Activated B cell treated with CpG ODN at 0.5 μM for 24 hours (primary cell): ENCODE data around the gene PDPN. TPM values are rescaled to one million over a fixed set of nuclear protein-coding genes. Genes with fewer than 3 reads are reported as not detected.

Source experiments
- ATAC-seq: fragments of 200-7000 bp; cut with Tn5 transposase; one replicate; pipeline ENCODE4 v1.10.0; 2021; ENCODE audit warnings: low read depth, mild to moderate bottlenecking, moderate library complexity
- CTCF ChIA-PET: fragments of 350-600 bp; sonication (Branson Sonifier 250); formaldehyde crosslinking; loops from one replicate; lab custom pipeline; 2021; ENCODE audit warnings: antibody characterized with exemption; lab: Charles Lee
- POLR2A ChIA-PET: fragments of 350-600 bp; sonication (Branson Sonifier 250); formaldehyde crosslinking; loops from one replicate; lab custom pipeline; 2021; ENCODE audit warnings: antibody characterized with exemption; lab: Charles Lee
- DNase-seq: peaks from one replicate; pipeline ENCODE4 v3.0.0; 2022
- H3K27ac Mint-ChIP-seq: one replicate; pipeline ENCODE4 v1.8.0; 2020; ENCODE audit warnings: mixed read lengths
- H3K27me3 Mint-ChIP-seq: one replicate; pipeline ENCODE4 v1.8.0; 2021; ENCODE audit warnings: mixed read lengths
- H3K36me3 Mint-ChIP-seq: one replicate; pipeline ENCODE4 v1.8.0; 2021; ENCODE audit warnings: low read depth, mixed read lengths
- H3K4me1 Mint-ChIP-seq: one replicate; pipeline ENCODE4 v1.8.0; 2021; ENCODE audit warnings: mixed read lengths
- H3K4me3 Mint-ChIP-seq: one replicate; pipeline ENCODE4 v1.8.0; 2020; ENCODE audit warnings: mild to moderate bottlenecking, mixed read lengths
- H3K9me3 Mint-ChIP-seq: one replicate; pipeline ENCODE4 v1.8.0; 2020; ENCODE audit warnings: mixed read lengths
- CTCF ChIP-seq: fragments of 200-600 bp; IDR thresholded peaks from one replicate; pipeline ENCODE4 v1.8.0; 2022; ENCODE audit warnings: antibody characterized with exemption, mild to moderate bottlenecking
- intact Hi-C: fragments of 100-400 bp; cut with micrococcal nuclease; formaldehyde crosslinking; loops from one replicate; pipeline ENCODE4 v1.15.1; 2024
- total RNA-seq: library from RNA; stranded (reverse); gene quantifications from 2 replicates; pipeline ENCODE4 v1.2.3, GENCODE V29; 2022

PDPN gene
- total RNA-seq, 1 donor from 2014 or later = not detected

GRCh38 chr1:13583966-13584791, 547 bp downstream of the PDPN start:
- peaks cover 2% of the 10 kb centered on the region for H3K9me3 Mint-ChIP-seq
- TF ChIP-seq CTCF = no peak
- ATAC-seq (no peak), DNase-seq (no peak)
- intact Hi-C loops = no loop called here
- H3K4me1 Mint-ChIP-seq = no peaks in the 10 kb centered on the region
- POLR2A ChIA-PET = no interaction called here
- peaks cover 65% of the 10 kb centered on the region for H3K27me3 Mint-ChIP-seq
- CTCF ChIA-PET = no interaction called here
- no peak overlapping the region for H3K27ac Mint-ChIP-seq
- H3K36me3 Mint-ChIP-seq = no peaks in the 10 kb centered on the region
- no peak overlapping the region for H3K4me3 Mint-ChIP-seq

GRCh38 chr1:13584876-13585611, 1.4 kb downstream of the PDPN start:
- H3K4me1 Mint-ChIP-seq = no peaks in the 10 kb centered on the region
- peaks cover 2% of the 10 kb centered on the region for H3K9me3 Mint-ChIP-seq
- intact Hi-C loops = no loop called here
- no peaks in the 10 kb centered on the region for H3K36me3 Mint-ChIP-seq
- ATAC-seq = no peak
- no peak for DNase-seq
- CTCF ChIA-PET = no interaction called here
- TF ChIP-seq CTCF = no peak
- no peak overlapping the region for H3K27ac Mint-ChIP-seq
- POLR2A ChIA-PET = no interaction called here
- H3K27me3 Mint-ChIP-seq = peaks cover 65% of the 10 kb centered on the region
- H3K4me3 Mint-ChIP-seq = no peak overlapping the region

- no peak for DNase-seq
- Mint-ChIP-seq H3K27ac (no peak overlapping the region), H3K27me3 (peaks cover 67% of the 10 kb centered on the region), H3K36me3 (no peaks in the 10 kb centered on the region), H3K4me3 (no peak overlapping the region), H3K9me3 (peaks cover 2% of the 10 kb centered on the region), H3K4me1 (no peaks in the 10 kb centered on the region)
- no peak for ATAC-seq
- no peak for TF ChIP-seq CTCF
- ChIA-PET CTCF (no interaction called here), POLR2A (no interaction called here)
- intact Hi-C loops = no loop called here
Observed at GRCh38 chr1:13585612-13585991, 2.0 kb downstream of the PDPN start.

- H3K27me3 Mint-ChIP-seq = peaks cover 66% of the 10 kb centered on the region
- ATAC-seq = no peak
Observed at GRCh38 chr1:13586001-13586400, 2.4 kb downstream of the PDPN start.

More at GRCh38 chr1:13586001-13586400, 2.4 kb downstream of the PDPN start:
- ChIA-PET CTCF (no interaction called here), POLR2A (no interaction called here)
- H3K4me3 Mint-ChIP-seq = no peak overlapping the region
- H3K9me3 Mint-ChIP-seq = peaks cover 2% of the 10 kb centered on the region
- H3K27ac Mint-ChIP-seq = no peak overlapping the region
- no peak for DNase-seq
- H3K4me1 Mint-ChIP-seq = no peaks in the 10 kb centered on the region
- intact Hi-C loops = no loop called here
- H3K36me3 Mint-ChIP-seq = no peaks in the 10 kb centered on the region
- TF ChIP-seq CTCF = no peak
